Measurements from ENCODE around the gene SNX27. TPM values are rescaled to one million over a fixed set of nuclear protein-coding genes. Genes with fewer than 3 reads are reported as not detected.
A peak's percentile ranks its signal among the peaks of the same experiment; 100 is the strongest.

Gene SNX27
- total RNA-seq, 8 experiments from 2014 or later = 13.9 to 38.7 (median 31.0) TPM

DNA sequence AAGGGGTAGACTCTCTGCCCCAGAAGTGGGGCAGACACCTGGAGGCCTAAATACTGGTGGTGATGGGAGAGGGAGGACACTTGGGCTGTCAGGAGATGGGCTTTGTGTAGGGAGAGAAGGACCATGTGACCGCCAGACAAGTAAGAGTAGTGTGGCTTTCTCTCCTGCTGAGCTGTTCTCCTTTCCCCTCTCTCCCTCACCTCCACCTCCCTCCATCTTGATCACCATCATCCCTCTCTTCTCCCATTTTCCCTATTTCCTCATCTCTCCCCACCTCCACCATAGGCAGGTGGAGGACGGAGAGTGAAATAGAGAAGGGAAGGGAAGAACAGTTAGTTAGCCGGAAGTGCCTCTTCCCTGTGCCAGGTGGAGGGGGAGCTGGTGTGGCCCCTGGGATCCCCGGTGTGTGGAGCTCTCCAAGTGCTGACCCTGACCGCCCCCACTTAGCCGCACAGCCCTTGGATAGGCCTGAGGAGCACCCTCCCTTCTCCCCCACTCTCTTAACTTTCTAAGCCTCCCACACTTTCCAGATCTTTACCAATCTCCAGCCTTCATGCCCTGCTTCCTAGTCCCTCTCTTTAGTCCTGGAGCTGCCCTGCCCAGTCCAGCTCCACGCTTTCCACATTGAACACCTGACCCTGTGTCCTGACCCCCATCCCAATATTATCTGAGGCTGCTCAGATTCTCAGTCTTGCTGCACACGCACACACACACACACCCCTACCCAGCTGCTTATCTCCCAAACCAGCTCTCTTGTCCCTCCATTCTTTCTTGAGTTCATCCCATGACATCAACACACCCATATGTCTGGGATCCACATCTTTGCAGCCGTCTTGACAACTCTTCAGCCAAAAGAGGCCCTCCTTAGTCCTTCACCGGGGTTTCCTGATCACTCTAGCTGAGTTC, 103.2 kb downstream of the SNX27 start:
- in situ Hi-C loops (cut with MboI; ENCODE audit: low pct_unique_long_range_greater_than_20kb in 2 of 9, low sequenced_read_pairs in 9 of 9, unreplicated experiment in 9 of 9) = no loop called here
- ATAC-seq (replicated peaks in 6 of 8) = no peak
- 12 to 87% (median 57%) methylated on average over 1 to 8 of the region's 10 CpGs; no CpG with 5 or more reads in 1 of the 10 experiments for WGBS, 10 experiments
- peak overlapping the region; percentile 47 to 70 (median 57) for H3K4me3 ChIP-seq
- H3K4me1 ChIP-seq (replicated peaks in 1 of 2) = peaks cover 55 to 78% of the 10 kb centered on the region in 2 donors
- peak overlapping the region; percentile 87 to 96 for H3K27ac ChIP-seq

DNA sequence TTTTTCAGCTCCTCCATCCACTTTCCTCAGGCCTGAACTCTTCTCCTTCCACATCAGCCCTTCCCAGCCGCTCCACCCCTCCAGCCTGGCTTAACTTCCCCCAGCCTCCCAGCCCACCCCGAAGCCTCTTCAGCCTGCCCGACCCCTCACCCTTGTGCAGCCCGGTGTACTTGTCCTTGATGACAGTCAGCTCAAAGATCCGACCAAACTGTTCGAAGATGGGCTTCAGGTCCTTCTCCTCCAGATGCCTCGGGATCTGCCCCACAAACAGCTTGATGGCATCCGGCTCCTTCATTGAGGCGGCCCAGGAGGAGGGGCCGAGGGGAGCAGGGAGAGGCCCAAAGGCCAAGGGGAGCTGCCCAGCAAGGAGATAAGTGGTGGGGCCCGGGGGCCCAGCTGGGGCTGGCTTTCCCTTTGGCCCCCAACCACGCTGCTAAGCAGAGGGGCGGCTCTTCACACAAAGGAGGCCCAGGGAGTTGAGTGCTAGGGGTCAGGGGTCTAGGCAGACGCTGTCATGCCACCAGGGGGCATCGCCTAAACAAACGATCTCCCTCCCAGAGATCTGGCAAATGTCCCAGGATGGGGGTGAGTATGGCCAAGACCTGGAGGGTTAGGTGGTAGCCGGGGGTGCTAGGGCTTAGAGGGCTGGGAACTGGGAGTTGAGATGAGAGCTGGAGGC, 104.0 kb downstream of the SNX27 start:
- Histone ChIP-seq H3K4me3 (peak overlapping the region; percentile 47 to 70 (median 57)), H3K4me1 (replicated peaks in 1 of 2) (peaks cover 55 to 78% of the 10 kb centered on the region in 2 donors), H3K27ac (peak overlapping the region; percentile 87 to 96)
- in situ Hi-C loops (cut with MboI; ENCODE audit: low pct_unique_long_range_greater_than_20kb in 2 of 9, low sequenced_read_pairs in 9 of 9, unreplicated experiment in 9 of 9) = no loop called here
- peak in 6 of 8 experiments; percentile 23 to 58 (median 52) for ATAC-seq (replicated peaks in 6 of 8)
- 0 to 13% (median 0%) methylated on average over 1 to 4 of the region's 17 CpGs; no CpG with 5 or more reads in 7 of the 10 experiments for WGBS, 10 experiments

DNA sequence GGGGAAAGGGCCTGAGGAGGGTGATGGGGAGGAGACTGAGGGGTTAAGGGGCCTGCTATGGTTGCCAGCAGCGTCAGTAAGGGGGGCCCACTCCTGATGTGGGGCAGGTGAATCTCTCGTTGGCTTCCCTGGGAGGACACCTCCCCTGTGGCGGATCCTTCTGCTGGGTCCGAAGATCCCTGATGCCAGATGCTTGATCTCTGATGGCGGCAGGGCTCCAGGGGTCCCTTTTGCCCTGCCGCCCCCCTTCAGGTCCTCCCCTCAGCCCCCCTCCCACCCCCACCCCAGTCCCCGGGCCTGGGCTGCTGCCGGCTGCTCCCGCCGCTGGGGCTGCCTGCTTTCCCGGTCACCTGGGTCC, 104.5 kb downstream of the SNX27 start:
- 0% methylated on average over 3 of the region's 11 CpGs; no CpG with 5 or more reads in 9 of the 10 experiments for WGBS, 10 experiments
- Histone ChIP-seq H3K4me1 (replicated peaks in 1 of 2) (peaks cover 53 to 77% of the 10 kb centered on the region in 2 donors), H3K4me3 (peak overlapping the region; percentile 47 to 70 (median 57)), H3K27ac (peak overlapping the region; percentile 87 to 96)
- ATAC-seq (replicated peaks in 6 of 8) = peak in 1 of 8 experiments; percentile 25
- in situ Hi-C loops (cut with MboI; ENCODE audit: low pct_unique_long_range_greater_than_20kb in 2 of 9, low sequenced_read_pairs in 9 of 9, unreplicated experiment in 9 of 9) = no loop called here

GRCh38 chr1:151716771-151717631, 105.2 kb downstream of the SNX27 start, which contains the start of gene CELF3:
TSS of gene CELF3 (minus strand) at chr1:151716803. CDS start at chr1:151716020, 783 bp downstream.
- ATAC-seq (replicated peaks in 6 of 8) = peak in 7 of 8 experiments; percentile 42 to 87 (median 84)
- Histone ChIP-seq H3K27ac (peak within 1 kb of the TSS; percentile 87 to 96), H3K4me3 (peak within 1 kb of the TSS; percentile 47 to 70 (median 57)), H3K4me1 (replicated peaks in 1 of 2) (peaks cover 47 to 76% of the 10 kb centered on the region in 2 donors)
- 0 to 18% (median 3%) methylated on average over 1 to 15 of the region's 27 CpGs for WGBS, 10 experiments
- in situ Hi-C loops (cut with MboI; ENCODE audit: low pct_unique_long_range_greater_than_20kb in 2 of 9, low sequenced_read_pairs in 9 of 9, unreplicated experiment in 9 of 9) = no loop called here

DNA sequence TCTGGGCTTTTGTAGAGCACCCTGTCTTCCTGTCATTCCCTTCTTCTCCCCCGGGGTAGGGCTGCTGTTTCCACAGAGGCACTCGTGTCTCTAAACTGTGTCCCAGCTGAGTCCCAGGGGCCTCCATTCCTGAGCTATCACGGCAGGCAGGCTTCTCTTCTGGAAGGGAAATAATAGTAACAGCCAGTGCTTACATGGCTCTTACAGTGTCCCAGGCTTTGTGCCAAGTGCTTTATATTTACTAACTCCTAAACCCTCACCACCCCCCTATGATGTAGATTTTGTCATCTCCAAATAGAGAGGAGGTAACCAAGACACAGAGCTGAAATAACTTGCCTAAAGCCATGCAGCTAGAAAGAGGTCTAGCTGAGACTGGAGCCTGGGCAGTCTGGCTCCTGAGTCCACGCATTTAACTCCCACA, 106.2 kb downstream of the SNX27 start:
- H3K27ac ChIP-seq = peak overlapping the region; percentile 87 to 96
- WGBS, 10 experiments = 0 to 80% (median 21%) methylated on average over 1 to 4 of the region's 4 CpGs; no CpG with 5 or more reads in 4 of the 10 experiments
- in situ Hi-C loops (cut with MboI; ENCODE audit: low pct_unique_long_range_greater_than_20kb in 2 of 9, low sequenced_read_pairs in 9 of 9, unreplicated experiment in 9 of 9) = no loop called here
- H3K4me3 ChIP-seq = peak overlapping the region in 1 of 5 donors; percentile 70
- ATAC-seq (replicated peaks in 6 of 8) = no peak
- H3K4me1 ChIP-seq (replicated peaks in 1 of 2) = peaks cover 37 to 66% of the 10 kb centered on the region in 2 donors

DNA sequence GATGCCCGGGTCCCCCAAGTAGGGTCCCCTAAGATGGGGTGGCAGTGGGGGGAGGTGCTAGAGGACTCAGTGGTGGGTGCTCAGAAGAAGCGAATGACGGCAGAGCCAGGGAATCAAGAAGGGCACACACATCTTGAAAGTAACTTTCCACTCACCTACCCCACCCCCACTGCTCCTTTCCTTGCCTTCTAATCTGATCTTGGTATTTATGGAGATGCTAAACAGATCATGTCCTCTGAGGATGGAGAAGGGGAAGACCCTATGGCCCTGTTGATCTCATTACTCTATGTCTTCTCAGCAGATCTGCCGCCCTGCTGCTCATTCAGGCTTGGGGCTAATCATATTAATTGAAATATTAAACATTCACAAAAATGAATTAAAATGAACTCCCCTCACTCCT, 106.8 kb downstream of the SNX27 start:
- Histone ChIP-seq H3K4me3 (no peak overlapping the region), H3K4me1 (replicated peaks in 1 of 2) (peaks cover 31 to 59% of the 10 kb centered on the region in 2 donors), H3K27ac (no peak overlapping the region)
- in situ Hi-C loops (cut with MboI; ENCODE audit: low pct_unique_long_range_greater_than_20kb in 2 of 9, low sequenced_read_pairs in 9 of 9, unreplicated experiment in 9 of 9) = no loop called here
- ATAC-seq (replicated peaks in 6 of 8) = no peak
- 17 to 90% (median 73%) methylated on average over 1 to 4 of the region's 4 CpGs; no CpG with 5 or more reads in 4 of the 10 experiments for WGBS, 10 experiments

GRCh38 chr1:151720125-151720524, 108.3 kb downstream of the SNX27 start:
- ATAC-seq (replicated peaks in 6 of 8) = no peak
- in situ Hi-C loops (cut with MboI; ENCODE audit: low pct_unique_long_range_greater_than_20kb in 2 of 9, low sequenced_read_pairs in 9 of 9, unreplicated experiment in 9 of 9) = no loop called here
- 17 to 60% (median 39%) methylated on average over 1 of the region's 1 CpG; no CpG with 5 or more reads in 4 of the 10 experiments for WGBS, 10 experiments
- H3K27ac ChIP-seq = no peak overlapping the region
- peaks cover 20 to 50% of the 10 kb centered on the region in 2 donors for H3K4me1 ChIP-seq (replicated peaks in 1 of 2)
- no peak overlapping the region for H3K4me3 ChIP-seq

DNA sequence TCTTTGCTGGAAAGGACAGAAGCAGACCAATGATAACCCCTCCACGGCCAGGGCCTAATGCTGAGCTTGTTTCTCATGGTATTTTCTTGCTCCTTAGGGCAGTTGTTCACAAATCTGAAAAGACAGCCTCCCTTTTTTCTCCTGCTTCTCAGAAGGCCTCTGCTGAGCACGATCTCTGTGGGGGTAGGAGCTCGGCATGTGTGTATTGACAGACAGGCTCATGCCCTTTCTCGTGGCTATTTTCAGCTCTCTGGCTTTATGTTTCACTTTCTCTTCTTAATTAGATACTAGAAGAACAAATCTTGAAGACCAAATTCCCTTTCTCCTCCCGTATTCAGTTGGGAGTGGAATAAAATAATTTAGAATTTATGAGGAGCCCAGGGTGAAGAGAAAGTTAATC, 108.7 kb downstream of the SNX27 start:
- Histone ChIP-seq H3K27ac (no peak overlapping the region), H3K4me1 (replicated peaks in 1 of 2) (peaks cover 20 to 45% of the 10 kb centered on the region in 2 donors), H3K4me3 (peak overlapping the region in 1 of 5 donors; percentile 50)
- in situ Hi-C loops (cut with MboI; ENCODE audit: low pct_unique_long_range_greater_than_20kb in 2 of 9, low sequenced_read_pairs in 9 of 9, unreplicated experiment in 9 of 9) = no loop called here
- ATAC-seq (replicated peaks in 6 of 8) = peak in 2 of 8 experiments; percentile 14 to 40
- 0 to 62% (median 27%) methylated on average over 1 to 5 of the region's 5 CpGs for WGBS, 10 experiments

- Histone ChIP-seq H3K27ac (no peak within 1 kb of the TSS), H3K4me1 (replicated peaks in 1 of 2) (peaks cover 20 to 39% of the 10 kb centered on the region in 2 donors), H3K4me3 (peak within 1 kb of the TSS; percentile 34 to 55 (median 44))
- ATAC-seq (replicated peaks in 6 of 8) = peak; percentile 59 to 78 (median 68)
- WGBS, 10 experiments = 0 to 38% (median 15%) methylated on average over 1 to 11 of the region's 44 CpGs; no CpG with 5 or more reads in 1 of the 10 experiments
- in situ Hi-C loops (cut with MboI; ENCODE audit: low pct_unique_long_range_greater_than_20kb in 2 of 9, low sequenced_read_pairs in 9 of 9, unreplicated experiment in 9 of 9) = no loop called here
These were observed 109.3 kb downstream of the SNX27 start, which contains the start of gene RIIAD1 for GRCh38 chr1:151720974-151721787. TSS of gene RIIAD1 (plus strand) at chr1:151721522. CDS start at chr1:151721537, 15 bp downstream.

GRCh38 chr1:151721788-151722510, 110.1 kb downstream of the SNX27 start:
- WGBS, 10 experiments = 28 to 100% (median 50%) methylated on average over 2 to 17 of the region's 17 CpGs; no CpG with 5 or more reads in 1 of the 10 experiments
- H3K27ac ChIP-seq = no peak overlapping the region
- in situ Hi-C loops (cut with MboI; ENCODE audit: low pct_unique_long_range_greater_than_20kb in 2 of 9, low sequenced_read_pairs in 9 of 9, unreplicated experiment in 9 of 9) = no loop called here
- peak overlapping the region; percentile 34 to 55 (median 44) for H3K4me3 ChIP-seq
- peaks cover 20 to 36% of the 10 kb centered on the region in 2 donors for H3K4me1 ChIP-seq (replicated peaks in 1 of 2)
- ATAC-seq (replicated peaks in 6 of 8) = no peak

DNA sequence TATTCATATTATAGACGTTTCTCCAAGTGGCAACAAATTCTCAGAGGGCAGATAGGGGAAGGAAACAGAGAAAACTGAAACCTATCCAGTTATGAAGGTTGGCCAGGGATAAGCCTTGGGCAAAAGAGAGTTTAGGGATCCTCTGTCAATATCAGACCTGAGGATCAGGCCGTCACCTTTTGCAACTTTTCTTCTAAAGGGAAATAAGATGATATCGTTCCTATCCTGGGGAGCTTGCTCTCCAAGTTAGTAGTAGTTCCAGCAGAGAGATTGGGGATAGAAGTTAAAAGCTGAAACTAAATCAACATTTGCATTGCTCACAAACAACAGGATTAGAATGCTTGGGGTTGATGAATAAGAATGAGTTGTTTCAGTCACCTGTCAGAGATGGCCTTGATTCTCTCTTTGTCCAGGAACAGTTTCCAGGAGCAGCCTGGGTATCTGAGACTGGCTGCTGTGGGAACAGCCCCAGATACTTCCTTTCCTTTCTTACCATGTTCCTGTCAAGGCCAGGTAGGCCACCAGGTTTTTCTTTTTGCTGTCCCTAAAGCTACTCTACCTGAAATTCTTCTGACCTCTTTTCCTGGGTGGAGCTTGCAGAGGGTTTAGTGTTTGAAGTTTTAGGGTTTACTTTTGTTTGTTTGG, 112.0 kb downstream of the SNX27 start:
- 7 to 67% (median 37%) methylated on average over 1 to 3 of the region's 3 CpGs; no CpG with 5 or more reads in 2 of the 10 experiments for WGBS, 10 experiments
- H3K27ac ChIP-seq = no peak overlapping the region
- peaks cover 28 to 34% of the 10 kb centered on the region in 2 donors for H3K4me1 ChIP-seq (replicated peaks in 1 of 2)
- ATAC-seq (replicated peaks in 6 of 8) = no peak
- H3K4me3 ChIP-seq = no peak overlapping the region
- in situ Hi-C loops (cut with MboI; ENCODE audit: low pct_unique_long_range_greater_than_20kb in 2 of 9, low sequenced_read_pairs in 9 of 9, unreplicated experiment in 9 of 9) = no loop called here
